ENCODE measurements around the gene PSG2.
A peak's percentile ranks its signal among the peaks of the same experiment; 100 is the strongest.
"Not testable (repeated sequence)": the region's sequence is repeated elsewhere in the genome, so short reads cannot be mapped to it uniquely, and the experiment has no call there.

PSG2 gene

GRCh38 chr19:43077881-43078280, 4.6 kb downstream of the PSG2 start:
- DNase-seq (ENCODE audit: low spot score), result peak; percentile 84

- not testable (repeated sequence) for DNase-seq (ENCODE audit: low spot score)
Measured at GRCh38 chr19:43062418-43062817, 20.1 kb downstream of the PSG2 start.

GRCh38 chr19:43061326-43061725, 21.2 kb downstream of the PSG2 start:
- not testable (repeated sequence) for DNase-seq (ENCODE audit: low spot score)

GRCh38 chr19:43060254-43060653, 22.2 kb downstream of the PSG2 start:
- not testable (repeated sequence) for DNase-seq (ENCODE audit: low spot score)

- not testable (repeated sequence) for DNase-seq (ENCODE audit: low spot score)
Measured at GRCh38 chr19:43059482-43059881, 23.0 kb downstream of the PSG2 start.

GRCh38 chr19:43058440-43058839, 24.1 kb downstream of the PSG2 start:
- DNase-seq (ENCODE audit: low spot score), result not testable (repeated sequence)

- DNase-seq (ENCODE audit: low spot score), result not testable (repeated sequence)
Measured at GRCh38 chr19:43047966-43048365, 34.5 kb downstream of the PSG2 start.

- DNase-seq (ENCODE audit: low spot score), result not testable (repeated sequence)
Measured at GRCh38 chr19:43046578-43046977, 35.9 kb downstream of the PSG2 start.

- DNase-seq (ENCODE audit: low spot score), result not testable (repeated sequence)
Measured at GRCh38 chr19:43043492-43044180, 38.9 kb downstream of the PSG2 start.

GRCh38 chr19:43031645-43032044, 50.9 kb downstream of the PSG2 start:
- DNase-seq (ENCODE audit: low spot score), result peak; percentile 1

GRCh38 chr19:43028866-43029265, 53.6 kb downstream of the PSG2 start:
- no peak for DNase-seq (ENCODE audit: low spot score)

GRCh38 chr19:43027985-43028384, 54.5 kb downstream of the PSG2 start:
- not testable (repeated sequence) for DNase-seq (ENCODE audit: low spot score)

GRCh38 chr19:43027061-43027460, 55.4 kb downstream of the PSG2 start:
- not testable (repeated sequence) for DNase-seq (ENCODE audit: low spot score)

- not testable (repeated sequence) for DNase-seq (ENCODE audit: low spot score)
Measured at GRCh38 chr19:43026369-43026768, 56.1 kb downstream of the PSG2 start, which contains the start of gene PSG11. TSS of gene PSG11 (minus strand) at chr19:43026469. CDS start at chr19:43026372, 97 bp downstream.

GRCh38 chr19:43022098-43022497, 60.4 kb downstream of the PSG2 start:
- DNase-seq (ENCODE audit: low spot score), result peak; percentile 5

- DNase-seq (ENCODE audit: low spot score), result peak; percentile 82
Measured at GRCh38 chr19:43021629-43022028, 60.9 kb downstream of the PSG2 start.

- not testable (repeated sequence) for DNase-seq (ENCODE audit: low spot score)
Measured at GRCh38 chr19:43019588-43019987, 62.9 kb downstream of the PSG2 start.

Measured in AG08395 (cell line).